ENCODE results near the gene TRIP13.

TRIP13 gene

DNA sequence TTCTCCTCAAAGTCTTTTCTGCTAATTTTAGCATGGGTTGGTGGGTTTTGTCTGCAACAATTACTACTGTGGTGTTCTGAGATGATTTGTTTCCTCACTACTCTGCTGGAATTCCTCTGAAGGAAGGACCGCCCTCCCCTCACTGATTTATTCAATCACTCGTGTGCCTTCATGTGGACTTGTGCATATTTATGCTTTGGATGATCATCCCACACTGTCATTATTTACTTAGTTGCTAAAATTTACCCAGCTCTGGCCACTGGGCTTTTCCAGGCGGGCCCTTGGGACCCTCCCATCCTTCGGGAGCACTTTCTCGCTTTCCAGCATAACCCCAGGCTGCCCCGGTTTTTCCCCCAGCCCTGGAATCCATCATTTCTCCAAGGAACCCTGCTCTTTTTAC, 74.3 kb downstream of the TRIP13 start:
- TF ChIP-seq POLR2AphosphoS5 (IDR thresholded peaks at IDR 0.05; ENCODE audit: low read depth, low read length) = no peak
- no peak for TF ChIP-seq TAF1 (IDR thresholded peaks at IDR 0.05; ENCODE audit: borderline replicate concordance, low read depth, low read length)
- TF ChIP-seq POLR2A (IDR thresholded peaks at IDR 0.05; ENCODE audit: low read depth, low read length) = no peak
- FAIRE-seq = no peak
- DNase-seq (ENCODE audit: insufficient read length) = no peak
